GM23338 (cell line): ENCODE results near the gene HTT-AS. TPM values are rescaled to one million over a fixed set of nuclear protein-coding genes. Genes with fewer than 3 reads are reported as not detected.

Experiments used
- ATAC-seq: fragments of 200-7000 bp; cut with Tn5 transposase; 3 replicates; pipeline ENCODE4 v1.9.1; 2020
- DNase-seq: peaks from one replicate; pipeline ENCODE4 v3.0.0-alpha.2; 2015; ENCODE audit warnings: low spot score
- H2AFZ ChIP-seq: fragments of 200-600 bp; sonication (generic); 2 replicates; pipeline ENCODE4 v1.8.0; 2016; ENCODE audit warnings: antibody characterized with exemption, mild to moderate bottlenecking, moderate library complexity
- H3F3A ChIP-seq: fragments of 200-600 bp; sonication (generic); replicated peaks from 2 replicates; pipeline ENCODE4 v1.8.0; 2017; ENCODE audit warnings: antibody characterized with exemption, mixed run types, low read depth
- H3K27ac ChIP-seq: fragments of 200-600 bp; sonication (generic); 2 replicates; pipeline ENCODE4 v1.6.1; 2016; ENCODE audit warnings: low read depth
- H3K27me3 ChIP-seq: fragments of 200-600 bp; sonication (generic); 2 replicates; pipeline ENCODE4 v1.8.0; 2016; ENCODE audit warnings: mild to moderate bottlenecking, mixed run types, moderate library complexity; ENCODE audit not compliant: insufficient read depth
- H3K36me3 ChIP-seq: fragments of 200-600 bp; sonication (generic); 2 replicates; pipeline ENCODE4 v1.8.0; 2016; ENCODE audit warnings: mild to moderate bottlenecking; ENCODE audit not compliant: insufficient read depth
- H3K4me1 ChIP-seq: fragments of 200-600 bp; sonication (generic); 2 replicates; pipeline ENCODE4 v1.8.0; 2016; ENCODE audit warnings: mild to moderate bottlenecking, moderate library complexity; ENCODE audit not compliant: insufficient read depth
- H3K4me2 ChIP-seq: fragments of 200-600 bp; sonication (generic); 2 replicates; pipeline ENCODE4 v1.7.1; 2017; ENCODE audit warnings: mixed run types
- H3K4me3 ChIP-seq: fragments of 200-600 bp; sonication (generic); 2 replicates; pipeline ENCODE4 v1.6.1; 2016; ENCODE audit warnings: mixed run types
- H3K79me2 ChIP-seq: fragments of 200-600 bp; sonication (generic); replicated peaks from 2 replicates; pipeline ENCODE4 v1.8.0; 2017; ENCODE audit warnings: mild to moderate bottlenecking; ENCODE audit not compliant: insufficient read depth
- H3K9me2 ChIP-seq: fragments of 200-600 bp; sonication (generic); 2 replicates; pipeline ENCODE4 v1.8.0; 2017; ENCODE audit not compliant: insufficient read depth
- H4K20me1 ChIP-seq: fragments of 200-600 bp; sonication (generic); replicated peaks from 2 replicates; pipeline ENCODE4 v1.8.0; 2017; ENCODE audit warnings: mild to moderate bottlenecking; ENCODE audit not compliant: insufficient read depth
- H3K27ac Mint-ChIP-seq: 2 replicates; pipeline ENCODE4 v1.8.0; 2020; ENCODE audit warnings: inconsistent platforms, mild to moderate bottlenecking, moderate library complexity, mixed read lengths
- H3K27me3 Mint-ChIP-seq: 3 replicates; pipeline ENCODE4 v1.8.0; 2022; ENCODE audit warnings: low read depth, mild to moderate bottlenecking, moderate library complexity, mixed read lengths, inconsistent platforms; ENCODE audit not compliant: insufficient read depth, poor library complexity
- H3K36me3 Mint-ChIP-seq: 3 replicates; pipeline ENCODE4 v1.8.0; 2021; ENCODE audit warnings: low read depth, mild to moderate bottlenecking, inconsistent platforms, moderate library complexity, mixed read lengths
- H3K4me1 Mint-ChIP-seq: 3 replicates; pipeline ENCODE4 v1.8.0; 2020; ENCODE audit warnings: mild to moderate bottlenecking, inconsistent platforms, mixed read lengths
- H3K4me3 Mint-ChIP-seq: 3 replicates; pipeline ENCODE4 v1.8.0; 2021; ENCODE audit warnings: moderate library complexity, mild to moderate bottlenecking, inconsistent platforms, mixed read lengths
- H3K9me3 Mint-ChIP-seq: 3 replicates; pipeline ENCODE4 v1.8.0; 2020; ENCODE audit warnings: moderate library complexity, mild to moderate bottlenecking, inconsistent platforms, mixed read lengths
- CREB1 ChIP-seq: fragments of 250-450 bp; sonication (Bioruptor Pico); IDR thresholded peaks from 2 replicates; pipeline ENCODE4 v1.5.0; 2020; ENCODE audit warnings: low read depth, mild to moderate bottlenecking, moderate library complexity
- ETS1 ChIP-seq: IDR thresholded peaks from 2 replicates; pipeline ENCODE4 v1.6.1; 2016; ENCODE audit warnings: antibody characterized with exemption
- EZH2 ChIP-seq: fragments of 200-600 bp; sonication (generic); IDR thresholded peaks from one replicate; pipeline ENCODE4 v1.8.0; 2017; ENCODE audit warnings: antibody characterized with exemption, mild to moderate bottlenecking, low read depth; ENCODE audit not compliant: unreplicated experiment
- EZH2phosphoT487 ChIP-seq: fragments of 200-600 bp; sonication (generic); IDR thresholded peaks from one replicate; pipeline ENCODE4 v1.8.1; 2018; ENCODE audit warnings: antibody characterized with exemption; ENCODE audit not compliant: unreplicated experiment
- JUNB ChIP-seq: IDR thresholded peaks from one replicate; pipeline ENCODE4 v1.6.1; 2016; ENCODE audit warnings: antibody characterized with exemption; ENCODE audit not compliant: unreplicated experiment
- POLR2AphosphoS5 ChIP-seq: IDR thresholded peaks from 2 replicates; pipeline ENCODE4 v1.6.1; 2016; ENCODE audit warnings: antibody characterized with exemption, low read depth
- REST ChIP-seq: IDR thresholded peaks from one replicate; pipeline ENCODE4 v1.6.1; 2018; ENCODE audit warnings: antibody characterized with exemption; ENCODE audit not compliant: unreplicated experiment
- STAT1 ChIP-seq: IDR thresholded peaks from one replicate; pipeline ENCODE4 v1.6.1; 2016; ENCODE audit warnings: antibody characterized with exemption; ENCODE audit not compliant: unreplicated experiment
- ZNF462 ChIP-seq: fragments of 250-450 bp; sonication (Bioruptor Pico); IDR thresholded peaks from 2 replicates; pipeline ENCODE4 v1.5.0; 2020; ENCODE audit warnings: mild to moderate bottlenecking, moderate library complexity
- polyA plus RNA-seq: library from polyadenylated mRNA; unstranded; fragments of >200 nt; fragmentation: Nextera tagmentation; extraction: Ambion mirVana; gene quantifications from 2 replicates; pipeline ENCODE4 v1.2.1, GENCODE V29; 2016
- total RNA-seq: library from RNA; depleted of rRNA; stranded (reverse); fragments of >200 nt; shearing (Covaris generic); gene quantifications from 2 replicates; pipeline ENCODE4 v1.2.3, GENCODE V29; 2014
- TF ChIP-seq, protein P1 (sequence below), 2 experiments: fragments of 200-600 bp in 1 of 2; sonication (generic) in 1 of 2; conservative IDR thresholded peaks; 2 replicates each; pipeline versions ENCODE4 v1.5.1 to v1.6.1; 2016 to 2017; ENCODE audit warnings: antibody characterized with exemption in 2 of 2, low read depth in 2 of 2, mild to moderate bottlenecking in 2 of 2, moderate library complexity in 1 of 2

The HTT-AS gene
- total and polyA plus RNA-seq, 2 experiments from 2014 or later, result not detected

DNA sequence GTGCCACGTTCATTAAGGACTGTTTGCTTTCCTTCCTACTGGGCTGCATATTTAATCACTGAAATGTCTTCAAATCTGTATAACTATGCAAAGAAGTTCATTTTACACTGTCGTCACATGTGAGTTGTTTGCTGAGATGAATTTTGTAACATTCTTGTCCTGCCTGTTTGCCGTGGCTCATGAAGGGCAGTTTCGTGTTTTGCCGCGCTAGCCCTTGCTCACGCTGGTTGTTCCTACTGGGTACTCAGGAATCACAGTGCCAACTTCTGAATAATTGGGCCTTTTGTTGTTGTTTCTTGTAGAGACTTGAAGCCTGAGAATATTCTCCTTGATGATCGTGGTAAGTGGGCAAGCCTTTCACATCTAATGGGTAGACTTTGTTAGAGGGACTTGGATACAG is 52.2 kb downstream of the HTT-AS start:
- H3K27ac ChIP-seq, result no peak overlapping the region
- H3K4me3 ChIP-seq, result no peak overlapping the region
- H3F3A ChIP-seq, result no peaks in the 10 kb centered on the region
- H3K36me3 Mint-ChIP-seq, result no peaks in the 10 kb centered on the region
- DNase-seq (no peak), ATAC-seq (no peak)
- no peak overlapping the region for H3K4me2 ChIP-seq
- H3K27ac Mint-ChIP-seq, result no peak overlapping the region
- no peaks in the 10 kb centered on the region for H3K9me3 Mint-ChIP-seq
- no peaks in the 10 kb centered on the region for H3K4me1 ChIP-seq
- H3K36me3 ChIP-seq, result no peaks in the 10 kb centered on the region
- H3K79me2 ChIP-seq, result no peaks in the 10 kb centered on the region
- no peak overlapping the region for H3K4me3 Mint-ChIP-seq
- H3K4me1 Mint-ChIP-seq, result peaks cover 12% of the 10 kb centered on the region
- no peak for TF ChIP-seq CREB1 (CRISPR knock-in tag)
- H3K27me3 Mint-ChIP-seq, result peaks cover 4% of the 10 kb centered on the region
- no peak overlapping the region for H2AFZ ChIP-seq
- H4K20me1 ChIP-seq, result no peaks in the 10 kb centered on the region
- H3K27me3 ChIP-seq, result no peaks in the 10 kb centered on the region
- no peaks in the 10 kb centered on the region for H3K9me2 ChIP-seq

- H3K4me1 Mint-ChIP-seq, result peaks cover 12% of the 10 kb centered on the region
- no peaks in the 10 kb centered on the region for H3K79me2 ChIP-seq
- no peak for TF ChIP-seq JUNB
- no peak for TF ChIP-seq REST
- TF ChIP-seq CREB1 (CRISPR knock-in tag), result no peak
- TF ChIP-seq EZH2, result no peak
- TF ChIP-seq, protein P1, sequence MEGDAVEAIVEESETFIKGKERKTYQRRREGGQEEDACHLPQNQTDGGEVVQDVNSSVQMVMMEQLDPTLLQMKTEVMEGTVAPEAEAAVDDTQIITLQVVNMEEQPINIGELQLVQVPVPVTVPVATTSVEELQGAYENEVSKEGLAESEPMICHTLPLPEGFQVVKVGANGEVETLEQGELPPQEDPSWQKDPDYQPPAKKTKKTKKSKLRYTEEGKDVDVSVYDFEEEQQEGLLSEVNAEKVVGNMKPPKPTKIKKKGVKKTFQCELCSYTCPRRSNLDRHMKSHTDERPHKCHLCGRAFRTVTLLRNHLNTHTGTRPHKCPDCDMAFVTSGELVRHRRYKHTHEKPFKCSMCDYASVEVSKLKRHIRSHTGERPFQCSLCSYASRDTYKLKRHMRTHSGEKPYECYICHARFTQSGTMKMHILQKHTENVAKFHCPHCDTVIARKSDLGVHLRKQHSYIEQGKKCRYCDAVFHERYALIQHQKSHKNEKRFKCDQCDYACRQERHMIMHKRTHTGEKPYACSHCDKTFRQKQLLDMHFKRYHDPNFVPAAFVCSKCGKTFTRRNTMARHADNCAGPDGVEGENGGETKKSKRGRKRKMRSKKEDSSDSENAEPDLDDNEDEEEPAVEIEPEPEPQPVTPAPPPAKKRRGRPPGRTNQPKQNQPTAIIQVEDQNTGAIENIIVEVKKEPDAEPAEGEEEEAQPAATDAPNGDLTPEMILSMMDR (conservative IDR thresholded peaks at IDR 0.05; ENCODE audit: low read depth in 2 of 2), result no peak
- TF ChIP-seq ZNF462 (CRISPR knock-in tag), result no peak
- no peak for TF ChIP-seq STAT1
- no peak for TF ChIP-seq ETS1
- TF ChIP-seq EZH2phosphoT487, result no peak
- no peak for TF ChIP-seq POLR2AphosphoS5
Measured at GRCh38 chr4:3021627-3022026, 52.7 kb downstream of the HTT-AS start.

More at GRCh38 chr4:3021627-3022026, 52.7 kb downstream of the HTT-AS start:
- no peaks in the 10 kb centered on the region for H3K36me3 Mint-ChIP-seq
- ATAC-seq, result no peak
- peaks cover 4% of the 10 kb centered on the region for H3K27me3 Mint-ChIP-seq
- Histone ChIP-seq H3F3A (no peaks in the 10 kb centered on the region), H3K27ac (no peak overlapping the region), H3K4me2 (no peak overlapping the region), H4K20me1 (no peaks in the 10 kb centered on the region), H3K27me3 (no peaks in the 10 kb centered on the region), H3K4me1 (no peaks in the 10 kb centered on the region), H2AFZ (no peak overlapping the region), H3K4me3 (no peak overlapping the region), H3K9me2 (no peaks in the 10 kb centered on the region), H3K36me3 (no peaks in the 10 kb centered on the region)
- no peak for DNase-seq
- H3K27ac Mint-ChIP-seq, result no peak overlapping the region
- no peak overlapping the region for H3K4me3 Mint-ChIP-seq
- no peaks in the 10 kb centered on the region for H3K9me3 Mint-ChIP-seq
